ENCODE results near the gene CYP1B1.
"Not testable (repeated sequence)": the region's sequence is repeated elsewhere in the genome, so short reads cannot be mapped to it uniquely, and the experiment has no call there.

CYP1B1 gene

DNA sequence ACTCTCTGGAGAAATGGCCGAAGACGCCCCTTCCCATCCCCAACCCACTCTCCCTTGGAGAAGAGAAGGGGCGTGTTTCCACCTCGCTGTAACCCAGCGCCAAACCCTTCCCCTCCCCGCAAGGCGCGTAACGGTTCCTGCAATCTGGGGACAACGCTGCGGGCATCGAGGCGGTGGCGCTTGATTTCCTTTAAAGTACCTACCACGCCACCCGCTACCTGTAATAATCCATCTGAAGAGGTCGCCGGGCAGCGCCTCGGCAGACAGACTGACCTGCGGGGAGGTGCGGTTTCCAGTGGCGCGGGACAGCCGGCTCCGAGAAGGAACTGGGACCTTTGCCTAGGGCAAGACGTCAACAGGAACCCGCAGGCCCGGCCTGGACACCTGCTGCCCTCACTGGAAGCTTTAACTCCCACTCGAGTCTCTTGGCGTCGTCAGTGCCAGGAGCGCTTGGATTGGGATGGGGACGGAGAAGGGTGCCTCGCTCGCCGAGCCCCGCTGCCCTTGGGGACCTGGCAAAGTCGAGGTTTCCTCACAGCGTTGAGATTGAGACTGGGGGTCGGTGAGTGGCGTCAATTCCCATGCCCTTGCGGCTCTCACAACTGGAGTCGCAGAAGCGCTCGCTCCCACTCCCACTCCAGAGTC lies at the start of gene CYP1B1:
Gene CYP1B1 (minus strand): TSS at position 645 of the 645 bp plus-strand sequence. CDS start 763 bp downstream, outside the sequence.
- no peak for DNase-seq (ENCODE audit: low read depth)

DNA sequence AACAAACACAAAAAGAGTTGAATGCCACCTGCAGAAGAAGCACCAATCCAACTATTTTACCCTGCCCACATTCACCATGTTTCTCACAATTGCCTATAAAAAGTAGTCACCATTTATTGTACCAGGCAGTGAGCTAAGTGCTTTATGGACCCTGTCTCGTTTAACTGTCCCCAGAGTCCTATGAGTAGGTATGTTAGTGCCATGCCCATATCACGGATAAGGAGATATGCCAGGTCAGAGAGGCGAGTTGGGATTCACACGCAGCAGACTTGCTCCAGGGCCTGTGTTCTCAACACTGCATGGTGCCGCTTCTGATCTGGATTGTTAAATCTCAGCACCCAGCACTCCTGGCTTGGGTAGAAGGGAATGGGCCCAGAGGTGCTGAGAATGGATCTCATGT lies 49.1 kb upstream of the CYP1B1 start:
- no peak for DNase-seq (ENCODE audit: low read depth)

GRCh38 chr2:38123911-38124310 lies 48.0 kb upstream of the CYP1B1 start:
- DNase-seq (ENCODE audit: low read depth): no peak

DNA sequence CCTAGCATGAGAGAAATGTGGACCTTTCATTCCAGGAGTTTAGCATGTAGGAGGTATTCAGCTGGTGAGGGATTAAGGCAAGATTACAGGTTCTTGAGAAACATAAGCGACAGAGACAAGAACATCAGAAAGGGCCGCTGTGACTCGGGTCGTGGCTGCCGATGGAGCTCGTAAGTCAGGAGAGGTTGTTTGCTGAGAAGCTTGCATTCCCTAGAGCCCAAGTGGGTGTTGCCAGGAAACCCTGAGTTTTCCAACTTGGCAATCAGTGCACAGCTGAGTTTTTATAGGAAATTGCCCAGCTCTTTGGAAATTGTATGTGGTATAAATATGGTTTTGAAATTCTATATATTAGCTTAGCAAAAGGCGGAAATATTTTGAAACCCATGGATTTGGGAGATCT lies 46.4 kb upstream of the CYP1B1 start:
- no peak for DNase-seq (ENCODE audit: low read depth)

- no peak for DNase-seq (ENCODE audit: low read depth)
Measured at GRCh38 chr2:38121481-38121880, 45.5 kb upstream of the CYP1B1 start.

GRCh38 chr2:38120829-38121228 lies 44.9 kb upstream of the CYP1B1 start:
- DNase-seq (ENCODE audit: low read depth): no peak

DNA sequence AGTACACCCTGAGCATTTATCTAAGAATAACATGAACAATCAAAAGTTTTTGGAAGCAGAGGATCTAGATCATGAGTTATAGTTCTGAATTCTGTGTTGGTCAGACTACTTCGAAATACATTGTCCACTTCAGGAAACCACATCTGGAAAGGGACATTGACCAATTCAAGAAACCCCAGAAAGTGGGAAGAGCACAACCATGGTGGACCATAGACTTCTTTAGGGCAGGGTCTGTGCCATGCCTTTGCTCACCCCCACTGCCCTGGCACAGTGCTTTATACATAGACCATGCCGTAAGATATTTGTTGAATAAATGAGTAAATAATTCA lies 44.3 kb upstream of the CYP1B1 start:
- no peak for DNase-seq (ENCODE audit: low read depth)

DNA sequence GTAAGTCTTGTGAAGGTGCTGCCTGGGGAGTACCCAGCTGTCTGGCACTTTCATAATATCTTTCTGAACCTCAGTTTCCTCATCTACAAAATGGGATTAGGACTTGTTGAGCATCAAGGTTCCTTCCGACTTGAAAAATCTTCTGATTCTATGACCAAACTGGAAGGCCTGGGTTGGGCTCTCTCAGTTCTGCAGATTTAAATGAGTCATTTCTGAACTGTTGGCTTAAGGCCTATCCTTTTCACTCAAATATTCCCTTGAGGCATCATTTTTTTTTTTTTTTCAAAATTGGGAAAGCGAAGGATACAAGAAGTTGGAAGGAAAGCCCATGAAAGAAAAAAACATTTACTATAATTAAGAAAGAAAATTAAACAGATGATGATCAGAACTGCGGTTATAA lies 40.8 kb upstream of the CYP1B1 start:
- DNase-seq (ENCODE audit: low read depth): no peak

- DNase-seq (ENCODE audit: low read depth): peak; percentile 47
Measured at GRCh38 chr2:38115216-38116032, 39.5 kb upstream of the CYP1B1 start.

- no peak for DNase-seq (ENCODE audit: low read depth)
Measured at GRCh38 chr2:38113981-38114708, 38.2 kb upstream of the CYP1B1 start.

DNA sequence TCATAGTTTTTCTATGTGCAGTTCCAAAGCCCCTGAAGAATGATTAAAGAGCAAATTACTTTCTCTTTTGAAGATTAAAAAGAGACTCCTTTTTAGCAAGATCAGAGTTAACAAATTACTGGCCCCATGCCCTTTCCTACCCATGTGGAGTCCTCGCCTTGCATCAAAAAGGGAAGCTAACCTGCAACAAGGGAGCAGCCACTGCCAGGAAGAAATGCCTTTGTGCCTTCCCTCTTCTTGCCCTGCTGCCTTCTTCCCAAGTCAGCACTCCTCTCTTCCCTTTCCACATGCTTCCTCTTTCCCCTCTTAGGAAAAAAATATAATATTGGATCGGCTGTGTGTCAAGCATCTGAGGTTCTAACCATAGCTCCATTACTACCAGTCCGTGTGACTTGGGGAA lies 37.1 kb upstream of the CYP1B1 start:
- no peak for DNase-seq (ENCODE audit: low read depth)

DNA sequence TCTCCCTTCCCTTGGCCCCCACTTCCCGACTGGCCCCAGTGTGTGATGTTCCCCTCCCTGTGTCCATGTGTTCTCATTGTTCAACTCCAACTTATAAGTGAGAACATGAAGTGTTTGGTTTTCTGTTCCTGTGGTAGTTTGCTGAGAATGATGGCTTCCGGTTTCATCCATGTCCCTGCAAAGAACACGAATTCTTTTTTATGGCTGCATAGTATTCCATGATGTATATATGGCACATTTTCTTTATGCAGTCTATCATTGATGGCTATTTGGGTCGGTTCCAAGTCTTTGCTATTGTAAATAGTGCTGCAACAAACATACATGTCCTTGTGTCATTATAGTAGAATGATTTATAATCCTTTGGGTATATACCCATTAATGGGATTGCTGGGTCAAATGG lies 35.4 kb upstream of the CYP1B1 start:
- DNase-seq (ENCODE audit: low read depth): not testable (repeated sequence)

GRCh38 chr2:38109732-38110181 lies 33.8 kb upstream of the CYP1B1 start:
- no peak for DNase-seq (ENCODE audit: low read depth)

DNA sequence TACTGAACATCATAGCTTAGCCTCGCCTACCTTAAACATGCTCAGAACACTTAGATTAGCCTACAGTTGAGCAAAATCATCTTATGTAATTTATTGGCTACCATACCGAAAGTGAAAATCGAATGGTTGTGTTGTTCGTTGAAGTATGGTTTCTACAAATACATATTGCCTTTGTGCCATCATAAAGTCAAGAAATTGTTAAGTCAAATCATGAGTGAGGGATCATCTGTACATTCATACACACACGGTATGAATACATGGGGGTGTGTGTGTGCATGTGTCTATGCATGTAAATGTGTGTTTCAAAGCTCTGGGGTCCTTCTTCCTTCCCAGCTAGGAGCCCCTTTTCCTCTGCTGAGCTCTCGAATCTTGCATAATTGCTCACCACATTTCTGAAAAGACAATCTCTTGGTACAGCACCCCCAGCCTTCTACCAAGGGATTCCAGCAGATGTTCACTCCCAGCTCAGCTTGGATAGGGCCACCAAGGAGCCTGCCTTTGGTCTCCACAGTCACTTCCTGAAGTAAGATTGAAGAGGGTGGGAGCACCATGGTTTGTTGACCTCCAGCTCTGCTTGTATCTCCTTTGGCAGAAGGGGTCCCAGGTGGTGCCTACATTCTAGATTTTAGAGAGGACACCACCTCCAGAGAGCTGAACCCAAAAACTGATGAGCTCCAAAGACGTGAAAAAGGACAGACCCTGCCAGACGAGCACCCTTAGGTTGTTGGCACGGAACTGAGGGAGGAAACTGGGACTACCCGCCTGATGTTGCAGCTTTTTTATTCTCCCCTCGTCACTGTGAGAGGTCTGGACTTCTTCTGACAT lies 33.2 kb upstream of the CYP1B1 start:
- DNase-seq (ENCODE audit: low read depth): no peak

DNA sequence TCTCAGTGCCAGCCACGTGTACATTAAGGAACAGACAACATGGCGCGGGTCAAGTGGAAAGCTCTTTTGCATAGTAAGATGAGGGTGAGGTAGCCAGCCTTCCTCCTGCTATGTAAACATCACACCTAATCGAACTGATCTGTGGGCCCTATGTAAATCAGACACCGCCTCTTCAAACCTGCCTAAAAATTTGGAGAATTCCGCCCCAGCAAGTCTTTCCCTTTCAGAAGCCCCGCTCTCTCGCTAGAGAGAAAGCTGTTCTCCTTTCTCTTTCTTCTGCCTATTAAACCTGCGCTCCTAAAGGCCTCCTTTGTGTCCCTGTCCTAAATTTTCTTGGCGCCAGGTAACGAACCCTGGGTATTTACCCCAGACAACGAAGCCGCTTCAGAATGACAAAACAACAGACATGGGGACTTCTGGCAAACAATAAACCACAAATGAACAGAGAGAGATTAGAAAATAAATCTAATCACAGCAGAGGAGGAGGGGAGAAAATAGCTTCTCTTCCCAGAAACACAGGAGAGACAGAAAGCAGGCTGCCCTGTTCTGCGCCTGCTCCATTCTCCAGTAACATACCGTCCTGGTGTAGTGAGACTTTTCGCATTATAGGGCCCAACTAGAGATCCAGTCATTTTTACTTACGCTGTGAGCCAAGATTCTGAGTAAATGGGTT lies 31.9 kb upstream of the CYP1B1 start:
- no peak for DNase-seq (ENCODE audit: low read depth)

DNA sequence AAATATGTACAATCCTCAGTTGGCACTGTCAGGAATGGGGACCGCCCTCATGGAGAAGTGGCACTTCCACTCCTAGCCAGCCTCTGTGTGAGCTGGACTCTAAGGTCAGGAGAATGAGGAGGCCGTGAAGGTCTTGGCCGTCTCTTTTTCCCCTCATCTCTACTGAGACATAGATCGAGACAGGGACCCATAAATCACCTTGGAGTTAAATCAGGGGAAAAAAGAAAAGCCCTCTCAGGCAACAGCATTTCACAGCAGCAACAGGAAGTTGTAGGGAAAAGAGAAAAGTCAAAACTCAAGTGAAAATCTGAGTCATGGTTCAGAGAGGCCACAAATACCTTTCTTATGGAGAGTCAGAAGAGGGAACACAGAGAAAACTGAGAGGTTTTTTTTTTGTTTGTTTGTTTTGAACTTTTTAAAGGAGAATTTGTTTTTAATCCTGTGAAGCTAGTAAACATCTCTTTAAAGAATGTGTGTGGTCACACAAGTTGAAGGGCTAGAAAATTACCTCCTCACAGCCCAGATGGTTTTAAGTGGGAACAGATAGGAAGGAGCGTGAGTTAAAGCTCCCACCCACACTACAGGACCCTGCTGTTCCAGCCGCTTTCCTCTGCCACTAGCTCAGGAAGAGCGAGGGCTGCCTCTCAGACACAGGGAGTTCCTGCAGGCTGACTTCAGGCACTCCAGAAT lies 30.6 kb upstream of the CYP1B1 start:
- DNase-seq (ENCODE audit: low read depth): peak; percentile 22

GRCh38 chr2:38105922-38106321 lies 30.0 kb upstream of the CYP1B1 start:
- no peak for DNase-seq (ENCODE audit: low read depth)

- no peak for DNase-seq (ENCODE audit: low read depth)
Measured at GRCh38 chr2:38104598-38104997, 28.6 kb upstream of the CYP1B1 start.

GRCh38 chr2:38100328-38100727 lies 24.4 kb upstream of the CYP1B1 start:
- no peak for DNase-seq (ENCODE audit: low read depth)

DNA sequence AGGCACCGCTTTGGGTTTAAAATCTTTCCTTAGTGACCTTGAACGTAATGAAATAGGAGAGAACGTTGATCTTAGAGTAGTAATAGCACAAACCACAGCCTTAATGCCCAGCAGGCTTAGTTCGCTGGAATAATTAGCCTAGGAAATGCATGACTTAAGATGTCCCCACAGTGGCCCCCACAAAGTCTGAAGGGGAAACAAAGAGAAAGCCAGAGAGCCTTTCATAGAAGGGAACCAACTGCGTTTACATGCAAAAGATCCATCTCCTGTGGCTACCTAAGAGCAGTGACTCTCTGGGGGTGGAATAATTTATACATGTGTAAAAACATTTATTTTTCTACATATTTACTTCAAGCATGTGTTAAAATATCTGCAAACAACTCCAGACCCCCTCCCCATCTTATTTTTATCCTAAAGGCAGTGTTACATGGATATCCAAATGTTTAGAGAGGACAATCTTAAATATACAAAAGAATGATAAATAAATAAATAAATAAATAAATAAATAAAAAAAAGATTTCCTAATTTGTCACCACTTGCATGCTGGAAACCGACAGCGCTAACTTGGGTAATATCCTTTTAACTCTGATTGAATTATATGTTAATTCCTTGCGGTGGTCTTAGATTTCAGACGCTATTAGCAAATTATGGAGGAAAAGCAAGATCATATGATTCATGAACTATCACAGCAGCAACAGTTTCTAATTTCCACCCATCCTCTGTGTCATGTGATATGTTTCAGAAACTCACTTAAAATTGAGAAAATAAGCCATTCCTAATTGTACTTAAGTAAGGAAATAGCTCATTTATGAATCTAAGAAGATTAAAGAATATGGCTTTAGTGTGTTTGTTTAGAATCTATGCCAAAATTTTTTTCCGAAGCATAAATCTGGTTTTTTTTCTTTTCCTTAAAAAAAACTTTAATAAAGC lies 23.4 kb upstream of the CYP1B1 start:
- no peak for DNase-seq (ENCODE audit: low read depth)

Measured in HS-5 (cell line).